Transverse colon (tissue), 4 donors: ENCODE measurements around the gene GRAMD1C.

Source experiments
- CTCF ChIP-seq, 5 experiments: fragments of 200-600 bp in 3 of 5; fragments of 450-650 bp in 2 of 5; sonication (generic) in 3 of 5; IDR thresholded peaks; 1 replicate in 2 of 5; 2 replicates in 3 of 5; pipeline ENCODE4 v1.5.1; 2016 to 2017; ENCODE audit warnings: antibody characterized with exemption in 5 of 5, inconsistent platforms in 3 of 5, mild to moderate bottlenecking in 2 of 5, moderate library complexity in 1 of 5
- EP300 ChIP-seq: sonication (generic); formaldehyde crosslinking; IDR thresholded peaks from one replicate; pipeline ENCODE4 v1.6.1; 2017; ENCODE audit warnings: antibody characterized with exemption, low read depth
- POLR2AphosphoS5 ChIP-seq, 3 donors: sonication (generic); formaldehyde crosslinking; IDR thresholded peaks; one replicate each; pipeline ENCODE4 v1.6.1; 2016; ENCODE audit warnings: antibody characterized with exemption in 3 of 3

GRCh38 chr3:113831103-113831355 lies 7.6 kb upstream of the GRAMD1C start:
- no peak for TF ChIP-seq EP300
- no peak for TF ChIP-seq CTCF (IDR thresholded peaks at IDR 0.05)
- no peak for TF ChIP-seq POLR2AphosphoS5 (IDR thresholded peaks at IDR 0.05)
